C4-2B (cell line): Measurements from ENCODE around the gene EPHA6.

ENCODE experiments used
- H3K27ac ChIP-seq: fragments of 450-650 bp; 2 replicates; pipeline ENCODE4 v1.5.1; 2017
- CTCF ChIP-seq: fragments of 450-650 bp; conservative IDR thresholded peaks from 2 replicates; pipeline ENCODE4 v1.5.1; 2017; ENCODE audit warnings: mild to moderate bottlenecking
- ZFX ChIP-seq: fragments of 450-650 bp; IDR thresholded peaks from 2 replicates; pipeline ENCODE4 v1.6.1; 2017

EPHA6 gene

GRCh38 chr3:97656638-97657037 is 842.2 kb downstream of the EPHA6 start:
- no peak for TF ChIP-seq CTCF
- TF ChIP-seq ZFX = no peak
- H3K27ac ChIP-seq = no peak overlapping the region

DNA sequence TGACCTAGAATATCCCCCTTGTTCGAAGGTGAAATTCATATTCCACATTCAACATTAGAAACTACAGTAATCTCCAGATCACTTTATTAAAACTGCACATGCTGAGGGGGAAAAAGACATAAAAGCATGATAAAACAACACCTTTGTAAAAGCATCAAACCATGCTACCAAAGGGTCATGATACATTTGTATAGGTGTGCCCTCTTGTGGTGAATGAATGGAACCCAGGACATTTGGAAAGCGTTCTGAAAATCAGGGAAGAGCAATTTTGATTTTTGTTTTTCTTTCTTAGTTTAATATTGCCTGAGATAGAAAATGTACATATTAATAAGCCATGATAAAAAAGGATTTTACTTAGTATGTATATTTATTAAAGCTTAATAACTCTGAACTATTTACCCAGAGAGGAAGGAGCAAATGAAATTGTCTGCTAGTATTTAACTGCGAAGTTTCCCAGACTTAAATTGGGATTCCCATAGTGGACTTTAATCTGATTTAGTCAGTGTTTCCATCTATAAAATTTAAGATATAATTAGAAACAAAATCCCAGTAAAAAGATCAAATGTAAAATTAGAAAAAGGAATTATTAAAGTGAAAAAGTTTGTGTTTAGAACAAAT is 844.4 kb downstream of the EPHA6 start:
- TF ChIP-seq ZFX (no peak), CTCF (peak; percentile 82)
- no peak overlapping the region for H3K27ac ChIP-seq

DNA sequence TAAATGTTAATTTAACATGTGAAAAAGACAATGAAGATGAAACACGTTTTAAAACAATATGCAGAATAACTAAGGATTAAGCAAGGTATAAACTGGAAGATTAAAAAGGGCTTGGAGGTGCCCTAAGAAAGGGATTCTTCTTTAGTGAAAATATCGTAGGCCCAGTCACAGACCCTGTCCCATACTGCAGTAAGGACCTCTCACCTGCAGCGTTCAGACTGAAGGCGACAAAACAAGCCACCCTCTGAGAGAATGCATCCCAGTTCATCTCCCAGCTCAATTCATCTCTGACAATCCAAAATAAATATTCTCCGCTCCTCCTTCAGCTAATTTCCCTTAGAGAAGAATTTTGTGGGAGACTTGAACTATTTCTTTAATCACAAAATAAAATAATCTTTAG is 847.9 kb downstream of the EPHA6 start:
- TF ChIP-seq CTCF = no peak
- TF ChIP-seq ZFX = no peak
- no peak overlapping the region for H3K27ac ChIP-seq

- H3K27ac ChIP-seq = no peak overlapping the region
These were observed 848.4 kb downstream of the EPHA6 start for GRCh38 chr3:97662762-97663161.

DNA sequence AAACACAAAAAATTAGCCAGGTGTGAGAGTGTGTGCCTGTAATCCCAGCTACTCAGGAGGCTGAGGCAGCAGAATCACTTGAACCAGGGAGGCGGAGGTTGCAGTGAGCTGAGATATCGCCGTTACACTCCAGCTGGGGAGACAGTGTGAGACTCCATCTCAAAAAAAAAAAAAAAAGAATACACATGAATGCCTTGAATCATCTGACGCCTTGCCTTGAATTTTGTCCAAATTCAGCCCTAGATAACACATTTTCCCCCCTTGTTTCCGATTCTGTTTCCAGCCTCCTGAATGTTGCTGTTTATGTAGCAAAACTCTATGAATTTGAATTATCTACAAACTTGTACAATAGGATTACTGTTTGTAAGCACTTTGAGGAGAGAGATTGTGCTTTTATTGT is 851.5 kb downstream of the EPHA6 start:
- no peak overlapping the region for H3K27ac ChIP-seq
- TF ChIP-seq ZFX (no peak), CTCF (no peak)

More at GRCh38 chr3:97662762-97663161, 848.4 kb downstream of the EPHA6 start:
- TF ChIP-seq CTCF (no peak), ZFX (no peak)

- H3K27ac ChIP-seq = no peak overlapping the region
- TF ChIP-seq ZFX (no peak), CTCF (no peak)
These were observed 856.6 kb downstream of the EPHA6 start for GRCh38 chr3:97670952-97671351.

DNA sequence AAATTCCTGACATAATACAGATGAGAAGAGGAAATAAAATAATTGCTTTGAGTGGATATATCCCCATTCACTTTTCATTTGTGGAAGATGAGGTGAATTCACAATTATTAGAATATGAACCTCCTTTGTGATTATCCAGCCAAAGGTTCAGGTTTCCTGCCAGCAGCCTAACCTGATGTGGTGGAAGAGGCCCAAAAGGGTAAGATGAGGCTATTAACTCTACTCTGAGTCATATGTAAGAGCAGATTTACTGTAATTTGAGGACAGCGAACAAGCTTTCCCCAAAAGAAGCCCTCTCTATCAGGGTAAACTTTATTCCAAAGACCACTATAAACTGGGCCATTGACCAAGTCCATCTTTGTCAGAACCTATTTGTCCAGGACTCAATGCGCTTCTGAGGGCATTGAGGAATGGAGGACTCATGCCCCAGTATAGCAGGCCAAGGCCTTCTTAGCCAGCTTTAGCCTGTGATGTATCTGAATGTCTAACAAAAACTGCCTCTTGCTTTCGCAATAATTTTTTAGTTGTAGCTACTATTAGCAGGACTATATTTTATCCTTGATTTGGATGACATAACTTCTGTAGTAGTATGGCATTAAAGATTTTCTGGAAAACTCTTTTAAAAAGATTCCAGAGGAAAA is 859.1 kb downstream of the EPHA6 start:
- H3K27ac ChIP-seq = no peak overlapping the region
- no peak for TF ChIP-seq CTCF
- TF ChIP-seq ZFX = no peak
